HG02943 (cell line): Measurements from ENCODE around the gene NFYC.
"Not testable (repeated sequence)": the region's sequence is repeated elsewhere in the genome, so short reads cannot be mapped to it uniquely, and the experiment has no call there.

Experiments
- ATAC-seq: cut with Tn5 transposase; IDR thresholded peaks from one replicate; pipeline ENCODE4 v1.9.1; 2021; ENCODE audit warnings: mild to moderate bottlenecking, low read depth, moderate library complexity; ENCODE audit not compliant: unreplicated experiment

NFYC gene

GRCh38 chr1:40704817-40705733, 13.6 kb downstream of the NFYC start:
- ATAC-seq, result no peak

GRCh38 chr1:40706626-40707025, 15.1 kb downstream of the NFYC start:
- ATAC-seq, result no peak

GRCh38 chr1:40708750-40709099, 17.2 kb downstream of the NFYC start:
- peak; percentile 69 for ATAC-seq

- ATAC-seq, result peak; percentile 92
Measured at GRCh38 chr1:40709100-40709801, 17.7 kb downstream of the NFYC start.

GRCh38 chr1:40709802-40710278, 18.3 kb downstream of the NFYC start:
- no peak for ATAC-seq

GRCh38 chr1:40710581-40711315, 19.2 kb downstream of the NFYC start:
- ATAC-seq, result no peak

GRCh38 chr1:40711465-40712404, 20.2 kb downstream of the NFYC start:
- ATAC-seq, result no peak

- ATAC-seq, result no peak
Measured at GRCh38 chr1:40712405-40712944, 21.0 kb downstream of the NFYC start.

GRCh38 chr1:40712997-40713396, 21.5 kb downstream of the NFYC start:
- ATAC-seq, result no peak

GRCh38 chr1:40715491-40716059, 24.1 kb downstream of the NFYC start:
- no peak for ATAC-seq

- no peak for ATAC-seq
Measured at GRCh38 chr1:40717065-40717464, 25.6 kb downstream of the NFYC start.

GRCh38 chr1:40717955-40718354, 26.5 kb downstream of the NFYC start:
- ATAC-seq, result no peak

- ATAC-seq, result no peak
Measured at GRCh38 chr1:40720493-40720892, 29.0 kb downstream of the NFYC start.

GRCh38 chr1:40722622-40723021, 31.1 kb downstream of the NFYC start:
- ATAC-seq, result no peak

- ATAC-seq, result no peak
Measured at GRCh38 chr1:40723196-40723955, 31.9 kb downstream of the NFYC start.

GRCh38 chr1:40727662-40728061, 36.2 kb downstream of the NFYC start:
- ATAC-seq, result not testable (repeated sequence)

- ATAC-seq, result not testable (repeated sequence)
Measured at GRCh38 chr1:40729316-40729862, 37.9 kb downstream of the NFYC start.

- no peak for ATAC-seq
Measured at GRCh38 chr1:40732756-40733301, 41.3 kb downstream of the NFYC start.
